ENCODE results near the gene AP5S1. TPM values are rescaled to one million over a fixed set of nuclear protein-coding genes. Genes with fewer than 3 reads are reported as not detected.

The AP5S1 gene
- total and polyA plus RNA-seq, 2 experiments from 2014 or later: 20.5 to 25.0 TPM

- TF ChIP-seq EZH2 (IDR thresholded peaks at IDR 0.05; ENCODE audit: insufficient read depth, poor library complexity, severe bottlenecking): no peak
- no peak for TF ChIP-seq EZH2phosphoT487 (IDR thresholded peaks at IDR 0.05; ENCODE audit: insufficient read depth, low read depth)
- DNase-seq: no peak
- H2AFZ ChIP-seq: no peak overlapping the region
- no peak overlapping the region for H3K4me2 ChIP-seq (ENCODE audit: unreplicated experiment)
- H3K27ac ChIP-seq: no peak overlapping the region
- WGBS, 2 experiments (ENCODE audit: low coverage in 1 of 2, low lambda C conversion rate in 2 of 2, missing lambda C conversion rate in 2 of 2): 97 to 99% methylated on average over 5 of the region's 5 CpGs
- in situ Hi-C loops (cut with MboI): no loop called here
- no peaks in the 10 kb centered on the region for H4K20me1 ChIP-seq (ENCODE audit: insufficient read depth)
- no peaks in the 10 kb centered on the region for H3K9me3 ChIP-seq (ENCODE audit: low read depth)
- H3K4me3 ChIP-seq: no peak overlapping the region
- H3F3A ChIP-seq (ENCODE audit: insufficient read depth): peaks cover 15% of the 10 kb centered on the region; the same call in 1 of the 2 replicates
- no peak overlapping the region for H3K9ac ChIP-seq
- H3K79me2 ChIP-seq (ENCODE audit: insufficient read depth): peaks cover 14% of the 10 kb centered on the region
- H3K4me1 ChIP-seq (ENCODE audit: insufficient read depth): no peaks in the 10 kb centered on the region
- no peaks in the 10 kb centered on the region for H3K9me2 ChIP-seq (ENCODE audit: insufficient read depth)
- H3K27me3 ChIP-seq (replicated peaks; ENCODE audit: insufficient read depth): no peaks in the 10 kb centered on the region
- peaks cover 6% of the 10 kb centered on the region; the same call in 1 of the 2 replicates for H3K36me3 ChIP-seq (ENCODE audit: low read depth)
Observed at GRCh38 chr20:3873507-3873906, 53.2 kb downstream of the AP5S1 start.

- Histone ChIP-seq H3K4me2 (ENCODE audit: unreplicated experiment) (no peak overlapping the region), H4K20me1 (ENCODE audit: insufficient read depth) (no peaks in the 10 kb centered on the region), H3K9ac (no peak overlapping the region), H3K9me2 (ENCODE audit: insufficient read depth) (no peaks in the 10 kb centered on the region), H3K27ac (no peak overlapping the region), H3K79me2 (ENCODE audit: insufficient read depth) (peaks cover 14% of the 10 kb centered on the region), H2AFZ (no peak overlapping the region), H3K4me3 (no peak overlapping the region), H3K4me1 (ENCODE audit: insufficient read depth) (no peaks in the 10 kb centered on the region), H3K27me3 (replicated peaks; ENCODE audit: insufficient read depth) (no peaks in the 10 kb centered on the region), H3K9me3 (ENCODE audit: low read depth) (no peaks in the 10 kb centered on the region), H3K36me3 (ENCODE audit: low read depth) (peaks cover 6% of the 10 kb centered on the region; the same call in 1 of the 2 replicates), H3F3A (ENCODE audit: insufficient read depth) (peaks cover 17% of the 10 kb centered on the region; the same call in 1 of the 2 replicates)
- 50 to 51% methylated on average over 3 of the region's 3 CpGs for WGBS, 2 experiments (ENCODE audit: low coverage in 1 of 2, low lambda C conversion rate in 2 of 2, missing lambda C conversion rate in 2 of 2)
- TF ChIP-seq EZH2phosphoT487 (IDR thresholded peaks at IDR 0.05; ENCODE audit: insufficient read depth, low read depth) (no peak), EZH2 (IDR thresholded peaks at IDR 0.05; ENCODE audit: insufficient read depth, poor library complexity, severe bottlenecking) (no peak)
- in situ Hi-C loops (cut with MboI): no loop called here
- no peak for DNase-seq
Observed at GRCh38 chr20:3874194-3874844, 54.0 kb downstream of the AP5S1 start.

DNA sequence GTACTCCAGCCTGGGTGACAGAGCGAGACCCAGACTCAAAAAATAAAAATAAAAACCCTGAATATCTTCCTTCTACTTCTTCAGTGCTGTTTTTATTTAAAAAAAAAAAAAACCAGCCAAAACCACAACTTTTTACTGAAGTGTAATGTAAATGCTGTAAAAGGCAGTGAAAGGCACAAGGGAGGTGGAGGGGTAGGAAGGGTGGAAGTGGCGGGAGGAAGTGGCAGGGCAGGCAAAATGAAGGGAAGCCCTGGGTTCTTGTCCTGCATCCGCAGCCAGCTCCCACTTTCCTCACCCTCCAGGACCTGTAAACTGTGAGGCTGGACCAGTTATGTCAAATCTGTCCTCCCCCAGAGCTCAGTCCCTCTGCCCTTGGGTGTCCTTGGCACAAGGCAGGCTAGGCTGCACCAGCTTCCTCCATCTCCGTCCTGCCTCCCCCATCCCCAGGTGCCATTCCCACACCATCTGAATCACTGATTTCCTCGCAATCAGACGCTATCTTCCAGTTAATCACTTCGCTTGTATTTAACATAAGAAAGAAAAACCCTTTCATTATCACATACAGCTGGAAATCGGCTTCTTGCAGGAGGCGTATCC lies 55.1 kb downstream of the AP5S1 start:
- H3K27ac ChIP-seq: no peak overlapping the region
- H3K36me3 ChIP-seq (ENCODE audit: low read depth): peaks cover 6% of the 10 kb centered on the region; the same call in 1 of the 2 replicates
- H3K27me3 ChIP-seq (replicated peaks; ENCODE audit: insufficient read depth): no peaks in the 10 kb centered on the region
- H3K4me1 ChIP-seq (ENCODE audit: insufficient read depth): no peaks in the 10 kb centered on the region
- no peak overlapping the region for H3K9ac ChIP-seq
- H4K20me1 ChIP-seq (ENCODE audit: insufficient read depth): no peaks in the 10 kb centered on the region
- H3K4me2 ChIP-seq (ENCODE audit: unreplicated experiment): no peak overlapping the region
- in situ Hi-C loops (cut with MboI): no loop called here
- H3K4me3 ChIP-seq: no peak overlapping the region
- H3K9me2 ChIP-seq (ENCODE audit: insufficient read depth): no peaks in the 10 kb centered on the region
- no peak for DNase-seq
- H3K79me2 ChIP-seq (ENCODE audit: insufficient read depth): peaks cover 14% of the 10 kb centered on the region
- no peak overlapping the region for H2AFZ ChIP-seq
- TF ChIP-seq EZH2 (IDR thresholded peaks at IDR 0.05; ENCODE audit: insufficient read depth, poor library complexity, severe bottlenecking): no peak
- no peak for TF ChIP-seq EZH2phosphoT487 (IDR thresholded peaks at IDR 0.05; ENCODE audit: insufficient read depth, low read depth)
- H3F3A ChIP-seq (ENCODE audit: insufficient read depth): peaks cover 17% of the 10 kb centered on the region; the same call in 1 of the 2 replicates
- no peaks in the 10 kb centered on the region for H3K9me3 ChIP-seq (ENCODE audit: low read depth)
- WGBS, 2 experiments (ENCODE audit: low coverage in 1 of 2, low lambda C conversion rate in 2 of 2, missing lambda C conversion rate in 2 of 2): 93 to 97% methylated on average over 9 of the region's 9 CpGs

DNA sequence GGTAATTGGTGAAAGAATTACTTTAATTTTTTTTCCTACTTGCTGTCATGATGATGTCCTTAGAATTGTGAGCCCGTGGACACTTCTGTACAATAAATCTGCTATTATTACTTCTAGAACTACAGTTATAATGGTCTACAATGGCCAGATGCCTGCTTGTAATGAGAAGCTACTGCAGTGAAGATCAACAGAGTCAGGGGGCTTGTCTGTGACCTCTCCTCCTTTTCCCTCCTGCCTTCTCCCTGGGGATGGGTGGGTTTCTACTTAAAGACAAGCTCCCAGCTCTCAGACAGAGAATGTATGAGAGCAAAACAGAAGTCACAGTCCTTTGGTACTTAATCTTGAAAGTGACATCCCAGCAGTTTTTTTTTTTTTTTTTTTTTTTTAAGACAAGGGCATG lies 55.7 kb downstream of the AP5S1 start:
- Histone ChIP-seq H3K79me2 (ENCODE audit: insufficient read depth) (peaks cover 13% of the 10 kb centered on the region), H3F3A (ENCODE audit: insufficient read depth) (peaks cover 17% of the 10 kb centered on the region; the same call in 1 of the 2 replicates), H4K20me1 (ENCODE audit: insufficient read depth) (no peaks in the 10 kb centered on the region), H3K9ac (no peak overlapping the region), H3K9me3 (ENCODE audit: low read depth) (no peaks in the 10 kb centered on the region), H3K27ac (no peak overlapping the region), H3K4me2 (ENCODE audit: unreplicated experiment) (no peak overlapping the region), H2AFZ (no peak overlapping the region), H3K27me3 (replicated peaks; ENCODE audit: insufficient read depth) (no peaks in the 10 kb centered on the region), H3K9me2 (ENCODE audit: insufficient read depth) (no peaks in the 10 kb centered on the region), H3K4me1 (ENCODE audit: insufficient read depth) (no peaks in the 10 kb centered on the region), H3K36me3 (ENCODE audit: low read depth) (peaks cover 6% of the 10 kb centered on the region; the same call in 1 of the 2 replicates), H3K4me3 (no peak overlapping the region)
- no peak for TF ChIP-seq EZH2 (IDR thresholded peaks at IDR 0.05; ENCODE audit: insufficient read depth, poor library complexity, severe bottlenecking)
- no peak for TF ChIP-seq EZH2phosphoT487 (IDR thresholded peaks at IDR 0.05; ENCODE audit: insufficient read depth, low read depth)
- DNase-seq: no peak
- in situ Hi-C loops (cut with MboI): no loop called here
- 53 to 71% methylated on average over 1 of the region's 1 CpG for WGBS, 2 experiments (ENCODE audit: low coverage in 1 of 2, low lambda C conversion rate in 2 of 2, missing lambda C conversion rate in 2 of 2)
